Dermis blood vessel endothelial cell (primary cell): Measurements from ENCODE around the gene KIAA0753. TPM values are rescaled to one million over a fixed set of nuclear protein-coding genes. Genes with fewer than 3 reads are reported as not detected.
"Not testable (repeated sequence)": the region's sequence is repeated elsewhere in the genome, so short reads cannot be mapped to it uniquely, and the experiment has no call there.

ENCODE experiments used
- DNase-seq: peaks from one replicate; pipeline ENCODE4 v3.0.0; 2010
- total RNA-seq: library from RNA; depleted of rRNA; stranded (reverse); fragments of >200 nt; gene quantifications from 2 replicates; pipeline ENCODE4 v1.2.3, GENCODE V29; 2014

KIAA0753 gene
- total RNA-seq, 1 donor from 2014 or later, result 11.7 TPM

DNA sequence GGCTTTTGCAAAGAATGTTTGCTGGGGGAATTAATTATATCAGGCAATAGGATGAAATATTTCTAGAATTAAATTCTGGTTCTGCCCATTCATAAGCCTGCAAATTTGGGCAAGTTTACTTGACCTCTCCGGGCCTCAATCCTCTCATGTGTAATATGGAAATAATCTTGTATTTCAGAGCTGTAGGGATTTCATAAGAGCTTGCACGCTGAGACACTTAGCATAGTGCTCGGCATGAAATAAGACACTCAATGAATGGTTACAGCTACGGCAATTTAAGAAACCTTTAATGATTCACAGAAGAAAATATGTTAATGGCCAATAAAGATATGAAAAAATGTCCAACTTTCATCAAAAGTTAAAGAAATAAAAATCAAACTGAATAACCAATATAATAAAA lies 43.6 kb downstream of the KIAA0753 start:
- DNase-seq, result no peak

DNA sequence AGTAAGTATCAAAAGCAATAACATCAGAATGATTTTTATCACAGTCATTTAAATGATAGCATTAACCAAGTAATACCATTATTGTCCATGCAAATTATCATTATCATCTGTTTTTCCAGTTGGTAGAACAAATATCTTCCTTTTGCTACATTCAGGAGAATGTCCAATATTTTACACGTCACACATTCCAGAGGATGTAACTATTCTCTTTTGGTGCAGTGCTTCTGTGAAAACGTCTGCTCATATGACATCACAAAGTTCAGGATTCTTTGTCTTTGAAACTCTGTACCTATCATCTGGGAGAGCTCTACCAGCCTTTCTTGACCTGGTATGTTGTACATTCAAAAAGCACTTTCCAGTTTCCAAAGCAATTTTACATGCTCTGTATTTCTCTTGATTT lies 44.0 kb downstream of the KIAA0753 start:
- no peak for DNase-seq

DNA sequence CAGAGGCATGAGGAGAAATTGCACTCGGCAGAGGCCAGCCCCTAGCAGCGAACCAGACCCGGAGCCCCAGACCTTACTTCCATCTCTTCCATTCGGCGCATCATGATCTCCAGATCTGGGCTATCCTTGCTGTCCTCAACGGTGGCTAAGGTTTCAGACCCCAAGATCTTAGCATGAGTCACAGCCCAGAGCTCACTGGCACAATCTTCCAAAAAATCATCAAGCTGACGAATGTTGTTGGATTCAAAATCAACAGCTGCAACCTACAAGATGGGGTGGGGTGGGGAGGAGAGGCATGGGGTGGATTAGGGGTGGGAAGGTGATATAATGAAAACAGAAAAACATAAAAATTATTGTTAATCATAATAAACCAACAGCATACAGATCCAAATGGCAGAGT lies 44.4 kb downstream of the KIAA0753 start:
- no peak for DNase-seq

DNA sequence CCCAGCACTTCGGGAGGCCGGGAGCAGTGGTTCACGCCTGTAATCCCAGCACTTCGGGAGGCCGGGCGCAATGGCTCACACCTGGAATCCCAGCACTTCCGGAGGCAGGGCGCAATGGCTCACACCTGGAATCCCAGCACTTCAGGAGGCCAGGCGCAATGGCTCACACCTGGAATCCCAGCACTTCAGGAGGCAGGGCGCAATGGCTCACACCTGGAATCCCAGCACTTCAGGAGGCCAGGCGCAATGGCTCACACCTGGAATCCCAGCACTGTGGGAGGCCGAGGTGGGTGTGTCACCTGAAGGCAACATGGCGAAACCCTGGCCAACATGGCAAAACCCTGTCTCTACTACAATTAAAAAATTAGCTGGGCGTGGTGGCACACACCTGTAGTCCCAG lies 47.1 kb downstream of the KIAA0753 start:
- not testable (repeated sequence) for DNase-seq

DNA sequence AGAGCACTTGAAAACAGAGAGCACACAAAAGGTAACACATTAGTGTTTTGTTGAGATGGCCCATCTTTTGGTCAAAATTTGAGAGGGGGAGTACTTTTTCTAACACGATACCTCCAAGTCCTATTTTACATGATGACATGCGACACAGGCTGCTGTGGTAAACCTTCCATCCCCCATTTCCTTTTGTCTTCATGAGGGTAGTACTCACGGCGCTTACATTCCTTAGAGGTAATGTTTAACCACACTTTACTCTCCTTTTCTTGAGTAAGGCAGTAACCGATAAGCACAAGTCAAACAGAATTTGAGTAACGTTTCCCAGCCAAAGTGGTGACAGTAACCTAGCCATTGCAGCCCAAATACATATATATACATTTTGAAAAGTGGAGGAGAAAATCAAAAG lies 48.3 kb downstream of the KIAA0753 start:
- no peak for DNase-seq

DNA sequence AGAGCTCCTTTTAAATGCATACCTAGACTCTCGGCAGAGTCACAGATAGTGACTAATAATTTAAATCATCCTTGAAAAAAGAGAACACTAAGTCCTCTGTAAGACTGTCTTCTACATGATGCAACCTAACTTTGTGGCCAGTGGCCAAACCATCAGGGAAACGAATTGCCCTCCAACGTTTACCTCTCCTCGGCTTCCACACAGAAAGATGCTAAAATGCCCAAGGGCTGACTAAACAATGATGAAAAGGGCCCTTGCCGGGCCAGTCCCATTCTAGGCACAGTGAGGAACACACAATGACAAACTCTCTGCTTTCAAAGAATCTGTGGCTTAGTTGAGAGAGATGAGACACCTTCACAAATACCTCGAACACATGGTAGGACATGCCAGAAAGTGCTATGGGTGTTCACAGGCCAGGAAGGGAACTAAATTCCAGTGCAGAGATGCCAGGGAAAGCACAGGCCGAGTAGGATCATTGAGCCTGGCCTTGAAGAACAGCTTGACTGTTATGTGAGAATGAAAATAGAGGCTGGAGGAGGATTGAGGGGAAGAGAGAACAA lies 48.8 kb downstream of the KIAA0753 start:
- DNase-seq, result no peak

DNA sequence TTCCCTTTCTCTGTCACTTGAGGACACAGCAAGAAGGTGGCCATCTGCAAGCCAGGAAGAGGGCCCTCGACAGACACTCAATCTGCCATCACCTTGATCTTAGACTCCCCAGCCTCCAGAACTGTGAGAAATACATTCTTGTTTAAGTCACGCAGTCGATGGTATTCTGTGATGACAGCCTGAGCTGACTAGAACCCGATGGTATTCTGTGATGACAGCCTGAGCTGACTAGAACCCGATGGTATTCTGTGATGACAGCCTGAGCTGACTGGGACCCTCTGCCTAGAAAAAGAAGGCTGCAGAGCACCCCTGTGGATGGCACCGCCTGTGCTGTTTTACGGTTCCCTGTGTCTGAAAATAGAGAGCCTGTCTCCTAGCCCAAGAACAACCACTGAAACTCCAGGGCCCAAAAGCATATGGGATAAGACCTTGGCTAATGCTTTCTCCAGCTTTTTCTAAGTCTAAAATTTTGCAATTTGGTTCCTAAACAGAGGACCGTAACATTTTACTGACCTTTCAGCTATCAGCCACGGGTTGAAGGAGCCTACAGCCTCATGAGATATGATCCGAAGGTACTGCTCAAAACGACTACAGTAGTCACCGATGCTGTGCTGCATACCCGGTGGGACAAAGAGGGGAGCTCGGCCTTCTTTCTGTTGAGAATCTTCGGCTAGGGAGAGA lies 51.1 kb downstream of the KIAA0753 start:
- no peak for DNase-seq

DNA sequence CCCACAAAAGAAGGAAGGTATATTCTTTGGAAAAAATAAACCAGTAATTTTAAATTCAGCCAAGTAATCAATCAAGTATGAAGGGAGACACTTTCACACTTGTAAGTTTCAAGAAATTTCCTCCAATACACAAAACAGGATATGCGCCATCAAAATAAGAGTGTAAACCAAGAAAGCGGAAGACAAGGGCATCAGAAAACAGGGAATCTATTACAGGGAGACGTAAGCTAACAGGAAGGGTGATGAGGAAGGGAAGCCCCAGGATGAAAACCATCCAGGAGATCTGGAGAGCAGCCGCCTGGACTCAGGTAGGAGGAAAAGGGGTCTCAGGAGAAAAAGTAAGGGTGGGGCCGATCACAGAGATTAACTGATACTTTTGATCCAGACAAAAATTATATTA lies 52.3 kb downstream of the KIAA0753 start:
- no peak for DNase-seq

DNA sequence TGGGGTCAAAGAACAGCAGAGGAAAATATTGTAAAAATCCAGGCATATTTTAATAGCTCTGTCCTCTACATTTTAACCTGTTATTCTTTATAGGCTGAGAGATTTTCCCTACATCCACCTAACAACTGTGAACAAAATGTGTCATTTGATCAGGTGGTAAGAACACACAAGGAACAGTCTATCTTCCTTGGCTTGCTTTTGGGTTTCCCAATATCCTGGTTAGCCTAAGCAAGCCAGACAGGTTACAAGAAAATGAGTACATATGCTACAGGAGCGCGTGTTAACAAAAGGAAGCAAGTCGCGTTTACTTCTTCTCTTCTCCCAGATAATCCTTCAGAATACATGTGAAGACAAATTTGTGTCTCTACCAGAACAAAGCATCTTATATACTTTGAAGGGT lies 53.2 kb downstream of the KIAA0753 start:
- no peak for DNase-seq

DNA sequence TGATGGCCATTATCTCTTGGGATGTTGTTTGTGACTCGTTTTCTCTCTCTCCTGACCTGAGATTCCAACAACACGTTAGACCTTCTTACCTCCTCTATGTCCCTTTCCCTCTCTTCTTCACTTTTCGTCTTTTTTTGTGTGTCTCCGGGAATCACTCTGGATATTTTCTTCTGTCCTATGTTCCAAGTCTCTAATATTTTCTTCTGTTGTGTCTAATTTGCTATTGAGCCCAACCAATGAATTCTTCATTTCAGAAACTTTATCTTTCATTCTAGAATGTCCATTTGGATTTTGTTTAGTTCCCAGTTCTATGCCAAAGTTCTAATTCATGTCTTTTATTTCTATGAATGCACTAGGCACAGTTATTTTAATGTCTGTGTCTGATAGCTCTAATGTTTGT lies 57.1 kb downstream of the KIAA0753 start:
- DNase-seq, result no peak

DNA sequence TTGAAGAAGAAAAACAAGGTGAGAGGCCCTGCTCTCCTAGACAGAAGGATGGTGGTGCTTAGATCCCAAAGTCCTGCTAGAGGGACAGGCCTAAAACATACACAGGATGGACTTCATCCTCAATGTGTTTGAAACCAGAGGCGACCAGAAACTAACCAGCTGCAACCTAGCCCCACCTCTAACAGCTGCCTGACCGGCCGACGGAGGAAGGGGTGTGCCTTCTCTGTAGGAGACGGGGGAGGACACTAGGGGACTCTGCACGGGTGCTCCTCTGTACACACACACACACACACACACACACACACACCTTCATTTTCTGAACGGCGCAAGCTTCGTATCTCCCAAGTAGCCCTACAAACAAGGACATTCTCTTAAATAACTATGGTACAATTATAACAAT lies 59.9 kb downstream of the KIAA0753 start:
- no peak for DNase-seq

DNA sequence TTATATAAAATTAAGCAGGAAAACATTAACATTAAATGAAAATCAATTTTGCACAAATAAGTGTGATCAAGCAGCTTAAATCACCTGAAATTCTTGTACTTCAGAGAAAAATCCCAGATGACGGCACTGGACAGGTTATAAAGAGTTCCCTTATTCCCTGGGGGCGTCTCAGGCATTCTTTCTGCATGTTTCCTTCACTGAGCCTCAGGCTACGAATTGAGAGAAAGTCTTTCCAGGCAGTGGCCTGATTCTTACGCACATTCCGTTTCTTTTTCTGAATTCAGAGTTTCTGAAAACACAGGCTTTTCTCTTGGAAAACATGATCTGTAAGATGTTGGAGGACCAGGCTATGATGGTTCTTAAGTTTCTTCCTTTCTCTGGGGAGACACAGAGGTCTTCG lies 62.0 kb downstream of the KIAA0753 start:
- no peak for DNase-seq

DNA sequence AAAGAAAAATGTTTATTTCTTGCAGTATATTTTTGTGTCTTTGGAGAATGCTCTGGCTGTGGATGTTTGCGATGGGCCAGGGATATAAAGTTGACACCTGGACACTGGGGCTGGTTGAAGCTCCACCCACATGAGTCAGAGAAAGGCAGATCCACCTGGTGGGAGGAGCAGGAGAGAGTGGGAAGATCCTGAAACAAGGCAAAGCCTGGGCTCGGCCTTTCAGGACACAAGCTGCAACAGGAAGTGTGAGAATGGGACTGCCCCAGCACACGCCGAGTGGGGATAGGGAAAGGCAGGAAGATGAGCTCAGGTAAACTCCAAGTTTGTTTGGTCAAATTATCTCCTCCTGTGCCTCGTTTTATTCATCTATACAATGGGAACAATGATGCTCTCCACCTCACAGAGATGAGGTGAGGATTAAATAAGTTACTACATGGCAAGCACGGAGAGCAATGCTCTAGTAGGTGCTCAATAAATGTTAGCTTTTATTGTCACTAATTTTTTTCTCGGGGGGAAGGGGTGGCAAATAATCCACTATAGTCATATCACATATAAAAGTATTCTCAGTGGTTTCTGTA lies 62.7 kb downstream of the KIAA0753 start:
- no peak for DNase-seq

DNA sequence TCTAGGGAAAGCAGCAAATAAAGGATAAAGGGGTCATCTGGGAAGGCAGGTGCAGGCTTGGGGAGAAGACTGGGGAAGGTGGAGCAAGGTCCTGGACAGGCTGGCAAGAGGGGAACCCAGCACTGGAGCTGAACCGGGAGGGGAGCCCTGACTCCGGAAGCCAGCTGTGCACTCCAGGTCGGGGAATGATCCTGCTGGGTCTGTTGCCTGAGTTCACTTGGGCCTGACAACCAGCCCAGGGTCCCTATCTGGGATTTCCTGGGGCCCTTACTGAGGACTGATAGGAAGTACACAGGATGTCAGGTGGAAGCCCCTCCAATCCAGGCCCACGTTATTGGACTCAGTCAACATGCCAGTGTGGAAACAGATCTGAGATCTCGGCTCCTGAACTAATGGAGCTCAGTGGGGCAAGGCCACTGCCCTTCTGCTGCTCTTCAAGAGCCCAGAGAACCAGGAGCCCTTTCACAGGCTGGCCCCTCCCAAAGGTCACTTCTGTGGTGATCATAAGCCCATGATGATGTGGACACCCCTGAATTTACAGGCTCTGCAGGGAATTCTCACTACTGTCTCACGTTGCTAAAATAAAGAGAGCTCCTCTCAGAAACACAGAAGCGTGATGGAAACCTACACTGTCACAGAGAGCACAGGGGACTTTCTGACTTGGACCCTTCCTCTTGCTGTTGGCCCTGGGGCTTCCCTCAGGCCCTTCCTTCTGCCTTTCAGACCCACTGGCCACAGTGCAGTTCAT lies 64.3 kb downstream of the KIAA0753 start:
- DNase-seq, result no peak

DNA sequence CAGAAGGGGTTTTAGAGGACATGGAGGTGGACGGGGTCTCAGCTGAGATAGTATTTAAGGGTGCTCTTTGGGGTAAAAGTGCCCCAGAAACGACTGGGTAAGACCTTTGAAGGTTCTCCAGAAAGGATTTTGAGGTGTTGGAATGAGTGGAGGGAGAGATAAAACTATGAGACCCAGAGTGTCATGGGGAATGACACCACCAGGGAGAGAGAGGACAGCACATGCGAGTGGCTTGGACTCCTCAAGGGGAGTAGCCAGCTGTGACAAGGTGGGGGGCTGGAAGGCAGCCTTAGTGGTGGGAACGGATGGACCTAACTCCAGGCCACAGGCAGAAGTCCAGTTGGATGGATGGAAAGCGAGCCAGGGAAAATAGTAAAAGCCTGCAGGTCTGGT lies 64.9 kb downstream of the KIAA0753 start:
- DNase-seq, result no peak

DNA sequence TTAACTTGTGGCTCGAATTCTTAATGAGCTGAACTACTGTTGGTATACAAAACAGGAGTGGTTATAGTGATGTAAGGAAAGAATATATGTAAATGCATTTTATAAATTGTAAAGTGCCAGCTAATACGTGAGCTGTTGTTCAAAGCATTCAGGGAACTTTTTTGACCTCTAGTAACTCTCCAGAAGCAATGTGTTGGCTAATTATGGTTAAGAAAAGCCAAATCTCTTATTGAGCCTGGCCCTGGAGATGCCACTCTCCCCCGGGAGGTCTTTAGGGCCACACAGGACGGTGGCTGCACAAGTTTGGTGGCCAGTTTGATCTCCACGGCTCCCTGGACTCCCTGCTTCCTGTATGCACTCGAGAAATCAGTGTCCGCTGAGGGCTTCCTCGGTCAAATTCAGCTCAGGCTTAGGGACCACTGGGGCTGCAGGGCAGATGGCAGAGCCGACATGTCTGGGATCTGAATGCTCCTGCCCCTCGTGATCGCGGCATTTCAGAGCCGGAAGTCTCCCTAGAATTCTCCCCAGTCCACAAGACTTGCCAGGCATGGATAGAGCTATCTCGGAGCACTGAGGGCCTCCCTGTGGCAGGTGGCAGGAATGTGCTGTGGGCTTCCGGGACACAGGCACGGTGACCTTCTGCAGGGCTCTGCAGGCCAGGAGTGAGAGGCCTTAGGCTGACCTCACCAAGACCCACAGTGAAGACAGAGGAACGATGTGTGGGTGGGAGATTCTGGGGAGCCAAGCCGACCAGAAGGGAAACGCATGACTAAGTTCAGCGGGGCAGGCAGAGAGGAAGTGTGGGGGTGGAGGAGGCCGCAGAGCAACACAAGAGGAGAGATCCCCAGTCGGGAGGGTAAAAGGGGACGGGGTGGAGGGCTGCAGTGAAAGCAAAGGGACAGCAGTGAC lies 65.6 kb downstream of the KIAA0753 start:
- peak; percentile 76 for DNase-seq

DNA sequence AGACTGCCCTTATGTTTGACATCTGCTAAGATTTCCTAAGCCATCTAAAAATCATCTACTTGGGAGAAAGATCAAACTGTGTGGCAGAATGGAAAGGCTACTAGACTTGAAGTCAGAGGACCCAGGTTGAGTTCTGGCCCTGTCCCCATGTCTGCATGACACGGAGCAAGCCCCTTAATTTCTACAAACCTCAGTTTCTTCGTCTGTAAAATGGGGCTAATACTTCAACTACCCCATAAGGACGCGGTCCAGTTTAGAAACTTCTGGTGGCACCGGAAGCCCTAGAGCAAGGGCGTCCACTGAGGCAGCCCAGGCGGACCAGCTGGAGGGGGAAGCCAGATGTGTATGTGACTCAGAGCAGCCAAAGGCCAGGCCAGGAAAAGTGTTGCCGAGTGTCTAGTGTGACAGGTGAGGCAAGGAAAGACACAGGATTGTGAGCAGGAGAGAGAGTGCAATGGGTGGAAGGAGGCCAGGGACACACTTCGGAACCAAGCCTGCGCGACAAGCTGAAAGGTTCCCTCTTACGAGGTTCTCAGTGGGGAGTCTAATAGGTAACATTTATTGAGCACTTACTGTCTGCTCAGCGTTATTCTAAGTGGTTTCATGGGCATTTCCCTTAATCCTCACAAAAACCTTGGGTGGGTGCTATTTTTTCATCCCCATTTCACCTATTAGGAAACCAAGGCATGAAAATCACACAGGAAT lies 66.4 kb downstream of the KIAA0753 start:
- DNase-seq, result no peak

DNA sequence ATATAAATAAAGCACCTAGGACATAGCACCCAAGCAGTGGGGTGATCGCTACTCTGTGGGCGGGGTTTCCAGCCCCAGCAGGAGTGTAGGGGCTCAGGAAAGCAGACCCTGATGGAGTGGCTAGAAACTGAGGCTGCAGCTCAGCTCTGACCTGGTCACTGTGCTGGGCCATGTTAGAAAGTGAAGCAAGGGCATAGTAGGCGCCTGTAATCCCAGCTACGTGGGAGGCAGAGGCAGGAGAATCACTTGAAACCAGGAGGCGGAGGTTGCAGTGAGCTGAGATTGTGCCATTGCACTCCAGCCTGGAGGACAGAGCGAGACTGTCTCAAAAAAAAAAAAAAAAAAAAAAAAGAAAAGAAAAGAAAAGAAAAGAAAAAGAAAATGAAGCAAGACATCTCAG lies 67.0 kb downstream of the KIAA0753 start:
- DNase-seq, result not testable (repeated sequence)

DNA sequence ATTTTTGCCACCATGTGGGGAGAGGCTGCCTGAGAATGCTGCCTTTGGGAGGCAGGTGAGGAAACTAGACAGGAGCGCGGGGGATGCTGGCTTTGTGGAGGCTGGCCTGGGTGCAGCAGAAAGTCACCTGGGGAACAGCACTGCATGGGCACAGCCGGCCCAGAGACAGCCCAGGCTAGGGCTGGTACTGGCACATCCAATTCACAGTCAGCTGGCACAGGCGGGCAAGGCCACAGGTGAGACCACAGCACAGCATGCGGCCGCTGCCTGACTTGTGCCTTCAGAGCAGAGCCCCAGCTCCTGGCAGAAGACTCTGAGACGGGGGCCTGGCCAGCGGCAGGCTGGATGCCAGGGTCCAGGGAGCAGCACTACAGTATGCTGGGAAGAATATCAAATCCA lies 67.5 kb downstream of the KIAA0753 start:
- DNase-seq, result no peak

DNA sequence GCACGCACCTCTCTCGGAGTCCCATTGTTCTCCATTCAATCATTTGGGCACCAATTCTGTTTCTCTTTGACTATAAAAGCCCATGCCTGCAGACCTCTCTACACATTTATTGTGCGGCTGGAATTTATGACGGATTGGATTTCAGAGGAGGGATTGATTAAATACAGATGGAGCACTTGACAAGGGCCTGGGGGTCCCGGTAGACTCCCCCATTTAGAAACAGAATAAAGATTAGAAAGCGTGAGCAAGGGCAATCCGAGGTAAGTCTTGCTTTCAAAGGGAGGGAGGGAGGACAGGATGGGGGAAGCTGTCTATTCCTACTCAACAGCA lies 69.1 kb downstream of the KIAA0753 start:
- no peak for DNase-seq

DNA sequence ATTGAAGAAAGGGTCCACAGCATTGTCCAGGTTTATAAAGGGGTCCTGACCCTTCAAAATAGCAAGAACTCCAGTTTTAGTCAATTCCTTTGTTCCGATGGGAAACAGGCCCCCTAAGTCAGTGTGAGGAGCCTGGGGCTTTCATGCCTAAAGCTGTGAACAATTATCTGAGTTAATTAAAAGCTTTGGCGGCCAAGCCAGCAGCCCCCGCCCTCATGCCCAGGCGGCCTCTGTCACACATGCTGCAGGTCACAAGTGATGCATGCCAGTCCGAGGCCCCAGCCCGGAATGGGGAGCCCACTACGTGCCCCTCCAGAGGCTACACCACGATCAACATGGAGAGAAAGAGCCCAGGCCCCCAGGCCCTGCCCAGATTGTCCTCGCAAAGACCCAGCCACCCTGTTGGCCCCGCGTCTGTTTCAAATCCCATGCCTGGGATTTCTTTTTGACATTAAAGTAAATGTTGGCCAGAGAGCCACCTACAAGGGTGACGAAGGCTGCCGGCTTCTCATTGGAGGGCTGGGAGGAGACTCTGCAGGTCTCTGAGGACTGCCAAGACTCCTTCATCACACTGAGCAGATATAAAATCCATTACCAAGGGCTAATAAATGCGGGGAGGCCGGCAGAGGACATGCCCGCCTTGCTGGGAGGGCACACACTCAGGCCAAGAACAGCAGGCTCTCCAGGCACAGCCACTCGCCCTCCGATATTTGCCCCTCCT lies 69.6 kb downstream of the KIAA0753 start:
- DNase-seq, result no peak
